ENCODE results near the gene SYT17. TPM values are rescaled to one million over a fixed set of nuclear protein-coding genes. Genes with fewer than 3 reads are reported as not detected.

SYT17 gene
- total and polyA plus RNA-seq, 12 donors = 1.1 to 6.5 (median 3.1) TPM

DNA sequence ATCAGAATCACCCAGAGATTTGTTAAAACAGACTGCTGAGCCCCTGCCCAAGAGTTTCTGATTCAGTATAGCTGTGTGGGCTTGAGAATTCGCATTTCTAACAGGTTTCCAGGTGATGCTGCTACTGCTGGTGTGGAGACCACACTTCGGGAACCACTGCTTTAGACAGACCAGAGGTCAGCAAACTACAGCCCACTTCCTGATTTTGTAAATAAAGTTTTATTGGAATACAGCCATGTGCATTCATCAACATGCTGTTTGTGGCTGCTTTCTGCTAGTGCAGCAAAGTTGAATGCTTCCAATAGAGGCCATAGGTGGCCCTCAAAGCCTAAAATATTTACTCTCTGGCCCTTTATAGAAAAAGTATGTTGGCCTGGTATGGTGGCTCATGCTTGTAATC, 84.9 kb downstream of the SYT17 start:
- Histone ChIP-seq H3K4me1 (replicated peaks in 1 of 2) (no peaks in the 10 kb centered on the region), H3K27me3 (no peaks in the 10 kb centered on the region), H3K9me3 (replicated peaks in 1 of 3) (no peaks in the 10 kb centered on the region), H3K4me3 (no peak overlapping the region), H3K27ac (no peak overlapping the region), H3K36me3 (replicated peaks in 1 of 2) (no peaks in the 10 kb centered on the region)
- no peak for DNase-seq
- intact Hi-C loops (cut with DNase I) = no loop called here
- TF ChIP-seq POLR2A (IDR thresholded peaks at IDR 0.05) = no peak
- TF ChIP-seq, protein P1, sequence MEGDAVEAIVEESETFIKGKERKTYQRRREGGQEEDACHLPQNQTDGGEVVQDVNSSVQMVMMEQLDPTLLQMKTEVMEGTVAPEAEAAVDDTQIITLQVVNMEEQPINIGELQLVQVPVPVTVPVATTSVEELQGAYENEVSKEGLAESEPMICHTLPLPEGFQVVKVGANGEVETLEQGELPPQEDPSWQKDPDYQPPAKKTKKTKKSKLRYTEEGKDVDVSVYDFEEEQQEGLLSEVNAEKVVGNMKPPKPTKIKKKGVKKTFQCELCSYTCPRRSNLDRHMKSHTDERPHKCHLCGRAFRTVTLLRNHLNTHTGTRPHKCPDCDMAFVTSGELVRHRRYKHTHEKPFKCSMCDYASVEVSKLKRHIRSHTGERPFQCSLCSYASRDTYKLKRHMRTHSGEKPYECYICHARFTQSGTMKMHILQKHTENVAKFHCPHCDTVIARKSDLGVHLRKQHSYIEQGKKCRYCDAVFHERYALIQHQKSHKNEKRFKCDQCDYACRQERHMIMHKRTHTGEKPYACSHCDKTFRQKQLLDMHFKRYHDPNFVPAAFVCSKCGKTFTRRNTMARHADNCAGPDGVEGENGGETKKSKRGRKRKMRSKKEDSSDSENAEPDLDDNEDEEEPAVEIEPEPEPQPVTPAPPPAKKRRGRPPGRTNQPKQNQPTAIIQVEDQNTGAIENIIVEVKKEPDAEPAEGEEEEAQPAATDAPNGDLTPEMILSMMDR (IDR thresholded peaks at IDR 0.05) = no peak
- WGBS, 4 donors = 68 to 85% (median 75%) methylated on average over 2 of the region's 2 CpGs

DNA sequence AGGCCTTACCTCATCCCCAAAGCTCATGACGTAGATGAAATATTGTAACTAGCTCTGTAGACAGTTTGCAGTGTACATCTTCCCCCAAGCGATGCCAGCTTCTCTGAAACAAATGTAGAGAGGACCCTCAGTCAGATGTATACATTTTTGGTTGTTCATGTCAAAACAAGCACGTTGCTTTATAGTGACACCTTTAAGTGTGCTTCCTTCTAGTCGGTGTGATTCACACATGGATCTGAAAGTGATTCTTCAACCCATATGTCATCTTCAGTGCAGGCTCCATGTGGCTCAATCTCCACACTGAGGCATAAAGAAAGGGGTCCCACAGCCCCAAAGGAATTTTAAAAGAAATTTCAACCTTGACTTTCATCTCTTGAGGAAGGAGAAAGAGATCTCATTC, 86.6 kb downstream of the SYT17 start:
- Histone ChIP-seq H3K9me3 (replicated peaks in 1 of 3) (no peaks in the 10 kb centered on the region), H3K27me3 (no peaks in the 10 kb centered on the region), H3K27ac (no peak overlapping the region), H3K4me3 (no peak overlapping the region), H3K4me1 (replicated peaks in 1 of 2) (no peaks in the 10 kb centered on the region), H3K36me3 (replicated peaks in 1 of 2) (no peaks in the 10 kb centered on the region)
- 54 to 68% (median 61%) methylated on average over 4 of the region's 4 CpGs for WGBS, 4 donors
- intact Hi-C loops (cut with DNase I) = no loop called here
- TF ChIP-seq, protein P1 (IDR thresholded peaks at IDR 0.05) = no peak
- no peak for TF ChIP-seq POLR2A (IDR thresholded peaks at IDR 0.05)
- no peak for DNase-seq

DNA sequence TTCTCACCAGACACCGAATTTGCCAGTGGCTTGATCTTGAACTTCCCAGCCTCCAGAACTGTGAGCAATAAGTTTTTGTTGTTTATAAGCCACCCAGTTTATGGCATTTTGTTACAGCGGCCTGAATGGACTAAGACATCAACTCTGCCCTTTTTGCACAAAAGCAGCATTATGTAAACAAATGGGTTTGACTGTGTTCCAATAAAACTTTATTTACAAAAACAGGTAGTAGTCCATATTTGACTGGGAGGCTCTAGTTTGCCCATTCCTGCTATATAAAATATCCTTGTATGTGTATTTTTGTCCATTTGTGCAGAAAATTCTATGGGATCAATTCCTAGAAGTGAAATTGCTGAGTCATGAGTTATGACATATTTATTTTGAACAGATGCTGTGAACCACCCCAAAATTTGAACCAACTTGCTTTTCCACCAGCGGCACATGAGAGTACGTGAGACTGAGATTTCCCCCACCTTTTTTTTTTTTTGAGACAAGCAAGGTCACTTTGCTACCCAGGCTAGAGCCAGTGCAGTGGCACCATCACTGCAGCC, 96.2 kb downstream of the SYT17 start:
- no peak for TF ChIP-seq POLR2A (IDR thresholded peaks at IDR 0.05)
- TF ChIP-seq, protein P1 (IDR thresholded peaks at IDR 0.05) = no peak
- 82 to 89% (median 86%) methylated on average over 4 of the region's 4 CpGs for WGBS, 4 donors
- Histone ChIP-seq H3K36me3 (replicated peaks in 1 of 2) (no peaks in the 10 kb centered on the region), H3K27me3 (no peaks in the 10 kb centered on the region), H3K4me1 (replicated peaks in 1 of 2) (no peaks in the 10 kb centered on the region), H3K27ac (no peak overlapping the region), H3K4me3 (no peak overlapping the region), H3K9me3 (replicated peaks in 1 of 3) (no peaks in the 10 kb centered on the region)
- intact Hi-C loops (cut with DNase I) = no loop called here
- DNase-seq = no peak

DNA sequence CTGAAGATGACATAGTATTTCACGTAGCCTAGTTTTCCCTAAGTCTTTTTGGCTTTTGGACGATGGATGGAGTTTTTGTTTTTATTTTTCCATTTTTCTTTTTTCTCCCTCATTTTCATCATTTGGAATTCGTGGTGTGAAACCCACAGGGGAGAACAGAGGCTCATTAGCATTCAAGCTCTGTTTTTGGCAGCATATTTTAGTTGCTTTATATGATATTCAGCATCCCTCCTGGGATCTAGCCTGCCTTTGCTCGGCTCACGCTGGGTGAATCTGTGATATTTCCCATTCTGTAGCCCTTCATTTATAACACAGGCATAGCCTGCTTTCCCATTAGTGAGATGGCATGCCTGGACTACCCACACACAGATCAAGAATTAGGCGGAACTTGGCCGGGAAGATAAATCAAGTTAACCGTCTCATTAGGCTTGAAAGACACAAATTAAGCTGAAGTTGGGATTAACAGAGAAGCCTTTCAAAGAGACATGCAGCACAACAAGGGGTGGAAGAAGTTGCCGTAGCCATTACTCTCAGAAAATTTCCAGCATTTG, 97.4 kb downstream of the SYT17 start:
- no peaks in the 10 kb centered on the region for H3K27me3 ChIP-seq
- H3K4me3 ChIP-seq = no peak overlapping the region
- 68 to 77% (median 72%) methylated on average over 9 of the region's 9 CpGs for WGBS, 4 donors
- no peaks in the 10 kb centered on the region for H3K4me1 ChIP-seq (replicated peaks in 1 of 2)
- intact Hi-C loops (cut with DNase I) = no loop called here
- H3K9me3 ChIP-seq (replicated peaks in 1 of 3) = no peaks in the 10 kb centered on the region
- TF ChIP-seq POLR2A (IDR thresholded peaks at IDR 0.05) = no peak
- TF ChIP-seq, protein P1 (IDR thresholded peaks at IDR 0.05) = no peak
- DNase-seq = no peak
- no peaks in the 10 kb centered on the region for H3K36me3 ChIP-seq (replicated peaks in 1 of 2)
- no peak overlapping the region for H3K27ac ChIP-seq

Measured in adrenal gland (tissue), 12 donors.